NCI-H2227 (cell line): ENCODE results near the gene SLC30A7.
"Not testable (repeated sequence)": the region's sequence is repeated elsewhere in the genome, so short reads cannot be mapped to it uniquely, and the experiment has no call there.

Source experiments
- DNase-seq: peaks from one replicate; lab custom pipeline; 2025; ENCODE audit not compliant: unreplicated experiment; lab: John Stamatoyannopoulos, UW

SLC30A7 gene

DNA sequence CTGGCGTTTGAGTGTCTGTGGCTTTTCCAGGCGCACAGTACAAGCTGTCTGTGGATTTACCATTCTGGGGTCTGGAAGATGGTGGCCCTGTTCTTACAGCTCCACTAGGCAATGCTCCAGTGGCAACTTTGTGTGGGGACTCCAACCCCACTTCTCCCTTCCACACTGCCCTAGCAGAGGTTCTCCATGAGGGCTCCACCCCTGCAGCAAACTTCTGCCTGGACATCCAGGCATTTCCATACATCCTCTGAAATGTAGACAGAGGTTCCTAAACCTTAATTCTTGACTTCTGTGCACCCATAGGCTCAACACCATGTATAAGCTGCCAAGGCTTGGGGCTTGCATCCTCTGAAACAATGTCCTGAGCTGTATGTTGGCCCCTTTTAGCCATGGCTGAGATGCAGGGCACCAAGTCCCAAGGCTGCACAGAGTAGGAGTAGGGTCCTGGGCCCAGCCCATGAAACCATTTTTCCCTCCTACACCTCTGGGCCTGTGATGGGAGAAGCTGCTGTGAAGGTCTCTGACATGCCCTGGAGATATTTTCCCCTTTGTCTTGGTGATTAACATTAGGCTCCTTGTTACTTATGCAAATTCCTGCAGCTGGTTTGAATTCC lies 5.9 kb upstream of the SLC30A7 start:
- not testable (repeated sequence) for DNase-seq

DNA sequence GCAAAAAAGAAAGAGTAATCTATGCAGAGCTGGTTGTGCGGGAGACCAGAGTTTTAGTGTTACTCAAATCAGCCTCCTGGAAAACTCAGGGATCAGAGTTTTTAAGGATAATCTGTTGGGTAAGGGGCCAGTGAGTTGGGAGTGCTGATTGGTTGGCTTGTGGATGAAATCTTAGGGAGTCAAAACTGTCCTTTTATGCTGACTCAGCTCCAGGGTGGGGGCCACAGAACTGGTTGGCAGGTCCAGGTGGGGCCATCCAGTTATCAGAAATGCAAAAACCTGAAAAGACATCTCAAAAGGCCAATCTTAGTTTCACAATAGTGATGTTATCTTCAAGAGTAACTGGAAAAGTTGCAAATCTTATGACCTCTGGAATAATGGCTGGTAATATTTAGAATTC lies 4.5 kb upstream of the SLC30A7 start:
- no peak for DNase-seq

DNA sequence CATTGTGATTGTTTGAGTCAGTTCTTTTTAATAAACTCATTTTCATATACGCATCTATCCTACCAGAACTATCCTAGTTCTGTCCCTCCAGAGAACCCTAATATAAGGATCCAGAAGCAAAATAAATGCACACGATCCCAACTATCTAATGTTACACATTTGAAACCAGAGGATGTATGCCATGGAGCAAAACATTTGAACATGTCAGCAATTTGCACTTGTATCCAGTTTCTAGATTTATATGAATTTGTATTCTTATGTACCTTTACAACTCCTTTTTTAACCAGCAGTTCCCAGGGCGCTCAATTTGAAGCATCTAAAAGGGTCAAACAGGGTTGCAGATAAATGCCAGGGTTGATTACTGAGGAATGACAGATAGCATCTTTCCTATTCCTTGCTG lies 3.3 kb upstream of the SLC30A7 start:
- DNase-seq: no peak

DNA sequence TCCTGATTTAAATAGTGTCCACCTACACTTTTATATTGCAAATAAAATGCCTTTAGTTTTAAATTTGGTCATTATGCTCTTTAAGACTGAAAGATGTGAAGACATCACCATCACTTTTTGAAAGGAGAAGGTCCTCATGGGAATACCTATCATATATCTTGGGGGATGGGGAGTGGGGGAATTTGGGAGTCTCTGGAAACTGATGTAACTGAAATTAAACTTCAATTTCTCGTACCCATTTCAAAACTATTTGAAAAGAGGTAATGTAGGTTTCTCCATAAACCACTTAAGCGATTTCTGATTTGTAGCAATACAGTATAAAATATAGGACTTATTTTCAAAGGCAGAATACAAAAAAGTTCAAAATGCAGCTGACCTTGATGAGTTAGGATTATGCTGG lies 2.2 kb upstream of the SLC30A7 start:
- no peak for DNase-seq

DNA sequence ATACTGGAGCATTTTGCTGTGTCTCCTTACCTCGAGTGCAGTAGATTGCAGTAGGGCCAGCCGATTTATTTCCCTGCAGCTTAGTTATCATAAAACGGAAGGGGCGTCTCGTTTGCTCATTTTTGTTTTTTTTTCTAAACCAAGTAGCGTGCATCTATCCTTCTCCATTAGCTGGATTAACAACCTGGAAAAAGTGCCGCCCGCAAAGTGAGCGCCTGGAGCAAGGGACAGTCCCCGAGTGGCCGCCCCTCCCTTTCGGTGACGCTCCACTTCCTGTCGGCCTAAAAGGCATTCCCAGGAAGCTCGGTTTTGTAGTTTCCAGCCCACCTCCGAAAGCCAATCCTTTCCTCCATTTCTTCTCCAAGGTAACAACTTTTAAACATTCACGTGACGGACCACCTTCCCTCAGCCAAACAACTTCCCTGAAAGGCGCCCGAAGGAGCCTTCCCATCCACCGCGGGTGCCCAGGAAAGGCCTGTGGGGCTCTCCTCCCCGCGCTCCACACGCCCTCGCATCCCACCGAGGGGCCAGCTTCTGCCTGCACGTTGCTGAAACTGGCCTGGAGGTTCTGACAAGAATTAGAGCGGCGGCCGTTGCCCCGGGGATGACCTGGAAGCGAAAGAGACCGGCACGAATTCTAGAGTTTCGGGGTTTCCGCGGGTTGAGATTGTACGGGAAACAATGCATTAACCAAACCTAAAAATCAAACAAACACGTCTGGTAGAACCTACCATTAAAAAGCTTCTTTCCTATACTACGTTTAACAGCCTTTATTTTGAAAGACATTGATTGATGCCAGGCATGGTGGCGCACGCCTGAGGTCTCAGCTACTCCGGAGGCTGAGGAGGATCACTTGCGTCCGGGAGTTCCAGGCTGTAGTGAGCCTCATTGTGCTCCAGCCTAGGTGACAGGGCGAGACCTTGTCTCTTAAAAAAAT lies 1.0 kb upstream of the SLC30A7 start, which contains the start of gene EXTL2:
EXTL2 (minus strand) TSS at position 240 of the 937 bp plus-strand sequence. CDS start 6,085 bp downstream, outside the sequence.
- peak; percentile 93 for DNase-seq

DNA sequence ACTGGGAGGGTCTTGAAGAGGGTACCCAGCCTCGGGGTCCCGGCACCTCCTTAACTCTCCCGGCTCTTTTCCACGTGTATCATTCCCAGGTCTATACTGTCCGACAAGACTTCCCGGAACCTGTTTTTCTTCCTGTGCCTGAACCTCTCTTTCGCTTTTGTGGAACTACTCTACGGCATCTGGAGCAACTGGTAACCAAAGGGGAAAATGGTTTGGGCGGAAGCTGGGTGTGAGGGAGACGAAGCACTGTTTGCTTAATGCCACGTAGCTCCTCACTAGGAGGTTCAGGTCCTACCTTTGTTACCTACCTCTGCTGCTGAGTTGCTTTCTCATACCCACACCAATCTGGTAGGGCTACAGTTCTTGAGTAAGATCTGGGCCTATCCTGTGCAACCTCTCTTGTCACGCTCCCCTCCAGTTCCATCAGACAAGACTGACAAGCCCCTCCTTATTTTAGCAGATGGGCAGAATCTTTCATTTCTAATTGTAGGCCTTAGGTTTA lies 642 bp downstream of the SLC30A7 start:
- DNase-seq: peak; percentile 54

DNA sequence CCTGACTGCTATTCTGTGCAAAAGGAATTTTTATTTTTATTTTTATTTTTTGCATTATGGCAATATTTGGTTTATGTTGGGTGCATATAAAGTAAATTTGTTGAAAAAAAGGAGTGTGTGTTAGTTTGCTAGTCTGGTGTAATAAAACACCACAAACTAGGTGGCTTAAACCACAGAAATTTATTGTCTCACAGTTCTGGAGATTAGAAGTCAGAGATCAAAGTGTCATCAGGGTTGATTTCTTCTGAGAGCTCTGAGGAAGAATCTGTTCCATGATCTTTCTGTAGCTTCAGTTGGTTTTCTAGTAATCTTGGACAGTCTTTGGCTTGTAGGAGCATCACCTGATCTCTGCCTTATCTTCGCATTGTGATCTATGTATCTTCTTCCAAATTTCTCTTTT lies 6.5 kb downstream of the SLC30A7 start:
- DNase-seq: no peak

DNA sequence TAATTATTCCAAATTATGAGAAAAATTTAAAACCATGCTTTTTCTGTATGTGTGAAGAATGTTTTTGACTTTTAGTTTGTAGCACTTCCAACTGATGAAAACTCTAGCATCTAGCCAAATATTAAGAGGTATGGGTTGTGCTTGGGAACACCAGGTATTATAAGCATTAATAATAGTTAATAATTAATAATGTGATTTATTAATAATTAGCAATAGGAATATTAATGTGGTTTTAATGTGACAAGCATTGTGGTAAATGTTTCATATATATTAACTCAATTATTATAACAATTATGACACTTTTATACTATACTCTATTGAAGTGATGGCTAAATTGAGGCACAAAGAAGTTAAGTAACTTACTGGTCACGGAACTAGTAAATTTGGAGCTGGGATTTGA lies 7.9 kb downstream of the SLC30A7 start:
- DNase-seq: no peak

DNA sequence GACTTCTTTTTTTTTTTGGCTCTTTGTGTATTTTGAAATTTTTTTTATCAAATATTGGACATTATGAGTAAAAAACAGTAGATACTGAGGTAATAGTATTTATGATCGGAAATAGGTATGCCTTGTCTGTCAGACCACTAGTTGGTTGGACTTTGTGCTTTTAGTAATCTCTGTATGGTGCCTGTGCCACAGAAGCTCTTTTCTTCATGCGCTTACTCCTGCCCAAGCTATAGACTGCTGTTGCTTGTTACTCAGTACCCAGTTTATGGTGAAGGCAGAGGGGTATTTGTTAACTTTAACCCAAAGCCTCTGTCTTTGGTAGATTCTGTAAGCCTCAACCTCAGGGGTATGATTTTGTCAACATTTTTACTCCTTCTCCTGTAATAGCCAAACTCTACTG lies 8.6 kb downstream of the SLC30A7 start:
- no peak for DNase-seq

DNA sequence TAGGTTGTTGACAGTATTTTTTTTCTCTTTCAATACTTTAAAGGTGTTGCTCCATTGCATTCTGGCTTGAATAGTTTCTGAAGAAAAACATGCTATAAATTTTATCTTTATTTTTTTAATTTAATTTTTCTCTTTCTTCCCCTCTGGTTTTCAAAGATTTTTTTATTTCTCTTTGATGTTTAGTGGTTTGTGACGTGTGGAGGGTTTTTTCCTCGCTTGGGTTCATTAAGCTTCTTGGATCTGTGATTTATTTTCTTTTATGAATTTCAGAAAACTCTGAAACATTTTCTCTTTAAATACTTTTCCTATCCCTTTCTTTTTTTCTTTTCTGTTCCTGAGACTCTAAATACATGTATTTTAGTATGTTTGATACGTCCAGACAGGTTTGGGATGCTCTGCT lies 9.3 kb downstream of the SLC30A7 start:
- no peak for DNase-seq

DNA sequence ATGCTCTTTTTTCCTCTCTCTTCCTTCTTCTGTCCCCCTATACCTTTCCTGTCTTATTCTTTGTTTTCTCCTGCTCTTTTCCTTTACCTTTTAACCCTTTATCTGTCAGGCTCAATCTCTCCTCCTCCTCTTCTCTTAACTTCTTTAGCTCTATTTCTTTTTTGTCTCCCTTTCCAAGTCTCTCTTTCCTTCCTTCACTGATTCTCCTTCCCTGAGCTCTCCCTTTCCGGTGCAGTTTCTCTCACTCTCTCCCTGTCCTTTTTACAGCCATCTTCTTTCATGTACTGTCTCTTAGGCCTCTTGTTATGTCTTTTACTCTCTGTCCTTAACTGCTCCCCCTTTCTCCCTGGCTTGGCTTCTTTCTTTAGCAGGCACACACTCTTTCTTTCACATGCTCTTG lies 12.0 kb downstream of the SLC30A7 start:
- DNase-seq: no peak

DNA sequence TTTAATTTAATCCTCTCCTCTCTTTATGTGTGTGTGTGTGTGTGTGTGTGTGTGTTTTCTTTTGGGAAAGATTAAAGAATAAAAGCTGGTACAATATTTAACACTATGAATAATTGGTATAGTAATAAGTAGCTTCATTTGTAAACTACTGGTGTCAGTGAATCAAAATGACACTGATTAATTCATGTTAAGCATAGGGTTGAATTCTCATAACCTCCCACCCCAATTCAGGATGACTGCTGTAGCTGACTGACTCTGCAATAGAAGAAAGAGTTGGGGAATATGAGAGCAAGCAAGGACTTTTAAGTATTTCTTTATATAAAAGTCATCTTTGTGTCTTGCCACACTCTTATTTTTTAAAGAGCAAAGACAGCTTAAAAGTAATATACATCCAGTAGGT lies 13.1 kb downstream of the SLC30A7 start:
- no peak for DNase-seq

DNA sequence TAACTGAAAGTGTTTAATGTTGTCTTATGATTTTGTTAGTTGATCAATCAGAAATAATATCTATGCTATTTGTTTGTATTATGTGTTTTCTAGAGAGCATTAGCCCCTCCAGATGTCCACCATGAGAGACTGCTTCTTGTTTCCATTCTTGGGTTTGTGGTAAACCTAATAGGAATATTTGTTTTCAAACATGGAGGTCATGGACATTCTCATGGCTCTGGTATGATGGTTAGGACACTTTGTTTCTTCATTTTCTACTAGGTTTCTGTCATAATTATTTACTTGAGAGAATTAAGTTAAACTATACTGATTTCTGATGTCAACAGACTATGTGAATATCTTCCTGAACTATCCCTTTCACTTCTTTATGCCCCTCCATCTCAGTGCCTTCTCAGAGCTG lies 16.1 kb downstream of the SLC30A7 start:
- DNase-seq: no peak

DNA sequence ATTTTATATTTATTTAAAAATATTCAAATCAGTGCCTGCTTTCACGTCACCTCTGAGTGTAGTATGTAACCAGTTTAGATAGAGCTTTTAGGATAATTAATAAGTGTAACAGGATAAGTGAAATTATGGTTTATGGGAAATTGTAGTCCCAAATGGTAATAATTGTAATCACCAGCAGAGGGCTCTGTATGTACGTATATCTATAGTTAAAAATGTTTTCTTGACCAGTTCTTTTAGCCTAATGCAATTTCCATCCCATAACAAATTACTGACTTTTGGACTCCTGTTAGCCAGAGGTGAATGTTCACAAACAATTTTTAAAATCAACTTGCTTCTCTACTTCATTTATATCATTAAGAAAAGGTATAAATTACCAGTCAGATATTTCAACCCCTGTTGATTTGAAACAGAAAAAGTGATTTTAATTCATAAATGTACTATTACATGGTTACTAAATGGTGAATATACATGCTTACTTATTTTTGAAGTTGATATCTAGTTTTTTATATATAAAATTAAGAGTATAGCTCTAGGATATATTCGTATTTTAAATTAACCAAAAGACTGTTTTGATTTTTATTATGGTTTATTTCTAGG lies 25.3 kb downstream of the SLC30A7 start:
- DNase-seq: peak; percentile 74

DNA sequence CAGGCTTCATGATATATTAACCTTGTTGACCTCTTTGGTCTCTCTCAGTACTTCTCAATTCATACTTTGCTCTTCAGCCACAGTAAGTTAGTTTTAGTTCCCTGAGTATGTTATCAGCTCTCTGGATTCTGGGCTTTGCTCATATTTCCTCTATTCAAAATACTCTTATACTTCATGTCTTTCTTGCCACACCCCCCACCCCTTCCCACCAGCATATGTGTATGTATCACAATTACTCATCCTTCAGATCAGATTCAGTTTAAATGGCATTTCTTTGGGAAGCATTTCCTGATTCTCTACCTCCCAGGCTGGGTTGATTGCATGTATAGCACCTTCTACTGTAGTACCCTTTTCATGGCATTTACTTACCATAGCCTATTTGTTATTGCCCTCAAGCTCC lies 28.3 kb downstream of the SLC30A7 start:
- no peak for DNase-seq

DNA sequence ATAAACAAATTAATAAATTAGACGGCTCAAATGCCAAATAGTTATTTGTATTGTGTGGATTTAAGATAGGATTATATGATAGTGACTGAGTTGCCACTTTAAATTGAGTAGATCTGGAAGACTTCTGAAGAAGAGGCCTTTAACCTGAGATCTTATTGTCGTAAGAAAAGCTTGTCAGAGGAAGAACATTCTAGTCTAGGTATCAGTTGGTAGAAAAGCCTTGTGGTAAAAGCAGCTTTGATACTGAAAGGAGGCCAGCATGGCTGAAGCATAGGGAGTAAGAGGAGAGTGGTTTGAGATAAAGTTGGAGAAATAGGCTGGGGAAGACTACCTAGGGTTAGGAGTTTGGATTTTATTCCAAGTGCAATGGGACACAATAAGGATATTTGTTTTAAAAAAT lies 29.1 kb downstream of the SLC30A7 start:
- DNase-seq: no peak

DNA sequence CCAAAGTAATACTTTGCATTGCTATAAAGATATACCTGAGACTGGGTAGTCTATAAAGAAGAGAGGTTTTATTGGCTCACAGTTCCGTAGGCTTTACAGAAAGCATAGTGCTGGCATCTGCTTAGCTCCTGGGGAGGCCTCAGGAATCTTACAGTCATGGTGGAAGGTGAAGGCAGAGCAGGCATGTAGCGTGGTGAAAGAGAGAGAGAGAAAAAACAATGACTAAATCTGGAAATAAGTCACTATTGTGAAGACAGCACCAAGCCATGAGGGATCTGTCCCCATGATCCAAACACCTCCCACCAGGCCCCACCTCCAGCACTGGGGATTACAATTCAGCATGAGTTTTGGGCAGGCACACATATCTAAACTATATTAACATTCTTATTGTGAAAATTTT lies 30.4 kb downstream of the SLC30A7 start:
- DNase-seq: no peak

DNA sequence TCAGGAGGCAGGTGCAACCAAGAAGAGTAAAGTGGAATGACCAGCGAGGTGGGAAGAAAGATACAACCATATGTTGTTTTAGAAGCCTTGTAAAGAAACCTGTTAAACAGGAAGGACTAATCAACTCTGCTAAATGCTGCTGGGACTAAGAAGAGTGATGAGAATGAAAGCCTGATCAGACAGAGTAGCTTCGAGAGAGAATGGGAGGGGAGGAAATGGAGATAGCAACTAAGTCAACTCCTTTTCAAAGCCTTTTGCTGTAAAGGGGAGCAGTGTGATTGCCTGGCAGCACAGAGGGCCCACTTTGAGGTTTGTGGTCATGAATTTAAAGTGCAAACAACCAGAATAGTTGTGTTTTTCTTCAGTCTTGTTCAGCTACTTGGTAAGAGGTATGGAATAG lies 31.4 kb downstream of the SLC30A7 start:
- no peak for DNase-seq

DNA sequence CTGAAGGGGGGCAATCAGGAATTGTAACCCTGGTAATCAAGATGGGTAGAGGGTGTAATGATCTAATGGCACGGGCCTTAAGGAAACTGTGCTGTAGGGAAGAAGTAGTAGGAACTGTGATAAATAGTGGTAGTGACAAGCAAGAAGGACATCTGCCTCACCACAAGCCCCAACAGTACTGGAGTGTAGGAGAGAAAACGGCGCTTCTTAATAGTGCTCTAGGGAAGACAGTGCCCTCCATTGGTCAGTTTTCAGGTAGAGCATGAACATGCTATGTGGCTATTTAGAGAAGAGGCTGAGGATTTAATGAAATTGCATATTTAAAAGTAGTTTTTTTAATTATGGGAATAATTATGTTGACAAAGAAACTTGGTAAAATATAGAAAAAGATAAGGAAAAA lies 32.2 kb downstream of the SLC30A7 start:
- no peak for DNase-seq

DNA sequence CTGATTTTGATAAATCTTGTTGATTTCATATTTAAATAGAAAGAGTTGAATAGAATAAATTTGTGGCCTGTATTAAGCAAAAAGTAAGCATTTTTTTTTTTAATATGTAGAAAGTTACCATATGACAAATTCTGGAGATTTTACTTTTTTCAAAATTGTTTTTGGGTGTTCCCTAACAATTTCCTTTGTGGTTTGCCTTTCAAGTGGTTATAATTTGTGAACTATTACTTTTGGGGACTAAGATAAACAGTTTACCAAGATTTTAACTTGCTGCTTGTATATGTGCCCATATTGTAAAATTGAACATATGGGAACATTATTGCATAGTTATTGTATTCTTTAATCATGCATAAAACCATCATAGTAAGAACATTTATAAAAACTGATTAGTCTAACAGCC lies 34.6 kb downstream of the SLC30A7 start:
- DNase-seq: no peak

DNA sequence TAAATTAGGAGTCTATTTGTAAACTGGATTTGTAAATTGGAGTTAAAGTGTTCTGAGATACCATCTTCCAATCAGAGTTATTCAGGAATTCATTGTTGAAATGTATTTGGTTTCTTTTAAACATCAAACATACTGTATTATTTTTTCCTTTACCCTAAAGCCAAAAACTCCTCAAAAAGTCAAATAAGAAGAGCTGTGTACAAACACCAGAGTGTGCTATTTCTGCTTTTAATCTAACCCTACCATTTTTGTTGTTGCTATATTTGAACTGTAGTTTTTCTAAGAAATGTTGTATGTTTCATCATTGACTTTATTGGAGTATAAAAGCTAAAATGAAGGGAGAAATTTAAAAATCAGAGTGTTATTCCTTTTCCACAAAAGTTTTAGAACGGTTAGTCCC lies 35.8 kb downstream of the SLC30A7 start:
- DNase-seq: no peak

DNA sequence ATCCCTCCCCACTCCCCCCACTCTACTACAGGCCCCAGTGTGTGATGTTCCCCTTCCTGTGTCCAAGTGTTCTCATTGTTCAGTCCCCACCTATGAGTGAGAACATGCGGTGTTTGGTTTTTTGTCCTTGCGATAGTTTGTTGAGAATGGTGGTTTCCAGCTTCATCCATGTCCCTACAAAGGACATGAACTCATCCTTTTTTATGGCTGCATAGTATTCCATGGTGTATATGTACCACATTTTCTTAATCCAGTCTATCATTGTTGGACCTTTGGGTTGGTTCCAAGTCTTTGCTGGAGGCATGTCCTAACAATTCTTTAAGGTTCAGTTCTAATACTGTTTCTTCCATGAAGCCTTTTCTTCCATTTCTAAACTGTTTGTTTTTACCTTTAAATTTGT lies 37.7 kb downstream of the SLC30A7 start:
- DNase-seq: not testable (repeated sequence)
